NOMO-1 (cell line): ENCODE measurements around the gene ASB1.

Source experiments
- DNase-seq, 2 experiments: peaks; one replicate each; lab custom pipeline; 2025; ENCODE audit not compliant: unreplicated experiment in 2 of 2; lab: John Stamatoyannopoulos, UW

ASB1 gene

GRCh38 chr2:238489431-238489830, 62.7 kb downstream of the ASB1 start:
- no peak for DNase-seq

- DNase-seq = no peak
Observed at GRCh38 chr2:238489896-238490295, 63.2 kb downstream of the ASB1 start.

- DNase-seq = no peak
Observed at GRCh38 chr2:238492840-238493239, 66.1 kb downstream of the ASB1 start.

GRCh38 chr2:238493411-238493810, 66.7 kb downstream of the ASB1 start:
- DNase-seq = no peak

- peak; percentile 24 to 38 for DNase-seq
Observed at GRCh38 chr2:238493880-238494572, 67.3 kb downstream of the ASB1 start.

- DNase-seq = no peak
Observed at GRCh38 chr2:238494573-238494961, 67.8 kb downstream of the ASB1 start.

- no peak for DNase-seq
Observed at GRCh38 chr2:238495422-238495821, 68.7 kb downstream of the ASB1 start.

- DNase-seq = no peak
Observed at GRCh38 chr2:238496756-238497609, 70.3 kb downstream of the ASB1 start.

- no peak for DNase-seq
Observed at GRCh38 chr2:238497610-238498005, 70.9 kb downstream of the ASB1 start.

- DNase-seq = no peak
Observed at GRCh38 chr2:238498188-238498587, 71.5 kb downstream of the ASB1 start.

- DNase-seq = no peak
Observed at GRCh38 chr2:238498691-238499295, 72.1 kb downstream of the ASB1 start.

GRCh38 chr2:238499731-238500580, 73.2 kb downstream of the ASB1 start:
- DNase-seq = no peak

GRCh38 chr2:238501311-238501710, 74.6 kb downstream of the ASB1 start:
- DNase-seq = no peak
